Stimulated activated CD4-positive, alpha-beta T cell treated with anti-CD3 and anti-CD28 coated beads, TNF-alpha, amount 100 ng/mL, for 4 hours (primary cell): Measurements from ENCODE around the gene FRMD4A.
A peak's percentile ranks its signal among the peaks of the same experiment; 100 is the strongest.

Experiments
- DNase-seq, 3 experiments: peaks; one replicate each; pipeline ENCODE4 v3.0.0-alpha.2; 2020; ENCODE audit warnings: low read depth in 3 of 3

Gene FRMD4A

GRCh38 chr10:14340051-14340744, 9.5 kb upstream of the FRMD4A start:
- no peak for DNase-seq

- no peak for DNase-seq
Measured at GRCh38 chr10:14336736-14337135, 6.0 kb upstream of the FRMD4A start.

- no peak for DNase-seq
Measured at GRCh38 chr10:14334771-14335170, 4.0 kb upstream of the FRMD4A start.

- DNase-seq = no peak
Measured at GRCh38 chr10:14333606-14334005, 2.9 kb upstream of the FRMD4A start.

- no peak for DNase-seq
Measured at GRCh38 chr10:14332903-14333302, 2.2 kb upstream of the FRMD4A start.

- no peak for DNase-seq
Measured at GRCh38 chr10:14329746-14330173, 964 bp downstream of the FRMD4A start.

GRCh38 chr10:14328881-14329672, 1.6 kb downstream of the FRMD4A start:
- no peak for DNase-seq

- no peak for DNase-seq
Measured at GRCh38 chr10:14327527-14327926, 3.2 kb downstream of the FRMD4A start.

GRCh38 chr10:14326581-14326980, 4.1 kb downstream of the FRMD4A start:
- DNase-seq = no peak

- DNase-seq = peak; percentile 5 to 36 (median 13)
Measured at GRCh38 chr10:14325325-14325955, 5.3 kb downstream of the FRMD4A start.

- no peak for DNase-seq
Measured at GRCh38 chr10:14322526-14323188, 8.1 kb downstream of the FRMD4A start.

GRCh38 chr10:14318007-14318406, 12.7 kb downstream of the FRMD4A start:
- DNase-seq = no peak

- no peak for DNase-seq
Measured at GRCh38 chr10:14312014-14312413, 18.7 kb downstream of the FRMD4A start.

GRCh38 chr10:14311206-14311957, 19.3 kb downstream of the FRMD4A start:
- no peak for DNase-seq

GRCh38 chr10:14309593-14309992, 21.1 kb downstream of the FRMD4A start:
- DNase-seq = no peak

- no peak for DNase-seq
Measured at GRCh38 chr10:14306190-14306589, 24.5 kb downstream of the FRMD4A start.

GRCh38 chr10:14304046-14304445, 26.7 kb downstream of the FRMD4A start:
- no peak for DNase-seq

- DNase-seq = no peak
Measured at GRCh38 chr10:14302035-14302434, 28.7 kb downstream of the FRMD4A start.

- DNase-seq = no peak
Measured at GRCh38 chr10:14299556-14299955, 31.2 kb downstream of the FRMD4A start.

GRCh38 chr10:14296065-14296709, 34.5 kb downstream of the FRMD4A start:
- no peak for DNase-seq
